Testis (tissue), 2 donors: ENCODE results near the gene WDR47.

Experiments used
- CTCF ChIP-seq, 3 experiments: fragments of 450-650 bp in 2 of 3; fragments of 200-600 bp in 1 of 3; sonication (generic) in 1 of 3; IDR thresholded peaks; one replicate each; pipeline ENCODE4 v1.5.1; 2016 to 2019; ENCODE audit warnings: antibody characterized with exemption in 3 of 3, mild to moderate bottlenecking in 2 of 3, moderate library complexity in 1 of 3
- POLR2A ChIP-seq: fragments of 450-650 bp; IDR thresholded peaks from one replicate; pipeline ENCODE4 v1.6.1; 2017; ENCODE audit warnings: antibody characterized with exemption, mild to moderate bottlenecking, moderate library complexity

GRCh38 chr1:109080441-109081082, 38.7 kb upstream of the WDR47 start:
- no peak for TF ChIP-seq CTCF (IDR thresholded peaks at IDR 0.05)
- no peak for TF ChIP-seq POLR2A
